ENCODE results near the gene PCGF1.

Gene PCGF1
- total RNA-seq, result 14.8 reads per million, percentile 40 among the genes with 10 or more reads in this experiment

DNA sequence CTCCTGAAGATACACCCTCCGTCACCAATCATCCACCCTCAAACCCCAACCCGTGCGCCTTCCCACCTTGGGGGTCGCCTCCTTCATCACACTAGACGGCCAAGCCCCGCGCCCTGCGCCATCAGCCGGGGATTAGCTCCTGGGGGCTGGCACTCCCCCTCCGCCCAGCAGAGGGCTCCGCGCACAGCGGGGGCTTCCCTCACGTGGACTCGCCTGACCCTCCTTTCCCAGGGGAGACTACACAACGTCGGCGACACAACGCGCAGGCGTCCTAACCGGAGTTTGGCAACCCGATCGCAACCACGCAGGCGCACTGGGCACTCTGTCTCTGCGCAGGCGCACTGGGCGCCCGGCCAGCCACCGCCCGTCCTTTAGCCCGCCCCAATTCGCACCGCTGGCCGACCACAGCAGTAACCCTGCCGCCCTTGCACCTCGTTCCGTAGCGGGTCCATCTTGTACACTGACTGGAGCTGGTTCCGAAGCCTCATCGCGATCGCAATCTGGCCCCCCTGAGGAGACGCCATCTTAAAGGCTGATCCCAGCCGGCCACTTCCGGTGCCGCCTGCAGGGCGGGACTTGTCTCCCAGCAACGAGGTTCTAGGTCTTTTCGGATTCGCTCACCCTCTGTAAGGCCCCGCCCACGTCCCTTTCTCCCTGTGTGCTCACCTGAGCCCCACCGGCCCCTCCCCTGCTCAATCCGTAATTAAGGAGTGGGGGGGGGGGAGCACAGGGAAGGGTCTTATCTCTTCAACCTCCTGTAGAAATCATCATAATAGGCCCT is at the start of gene PCGF1:
PCGF1 (minus strand) TSS at position 551 of the 781 bp plus-strand sequence; CDS start at position 524, 27 bp downstream.
- peak; percentile 96 for DNase-seq

GRCh38 chr2:74556831-74557370 is 49.4 kb upstream of the PCGF1 start:
- DNase-seq, result no peak

- DNase-seq, result no peak
Observed at GRCh38 chr2:74556159-74556558, 48.7 kb upstream of the PCGF1 start.

DNA sequence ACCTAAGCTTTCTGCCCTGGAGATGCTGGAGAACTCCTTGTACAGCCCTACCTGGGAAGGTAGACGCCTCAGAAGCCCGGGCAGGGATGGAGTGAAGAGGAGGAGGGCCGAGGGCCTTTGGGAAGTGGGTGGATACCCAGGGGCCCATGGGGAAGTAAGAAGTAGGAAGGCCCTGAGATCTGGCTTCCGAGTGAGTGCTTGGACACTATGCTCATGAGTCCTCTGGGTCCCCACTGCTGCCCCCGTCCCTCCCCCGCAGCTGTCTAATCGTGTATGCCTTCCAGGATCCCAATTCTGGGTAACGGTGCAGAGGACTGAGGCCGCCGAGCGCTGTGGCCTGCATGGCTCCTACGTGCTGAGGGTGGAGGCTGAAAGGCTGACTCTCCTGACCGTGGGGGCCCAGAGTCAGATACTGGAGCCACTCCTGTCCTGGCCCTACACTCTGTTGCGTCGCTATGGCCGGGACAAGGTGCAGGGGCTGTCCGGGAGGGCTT is 48.2 kb upstream of the PCGF1 start:
- DNase-seq, result no peak

DNA sequence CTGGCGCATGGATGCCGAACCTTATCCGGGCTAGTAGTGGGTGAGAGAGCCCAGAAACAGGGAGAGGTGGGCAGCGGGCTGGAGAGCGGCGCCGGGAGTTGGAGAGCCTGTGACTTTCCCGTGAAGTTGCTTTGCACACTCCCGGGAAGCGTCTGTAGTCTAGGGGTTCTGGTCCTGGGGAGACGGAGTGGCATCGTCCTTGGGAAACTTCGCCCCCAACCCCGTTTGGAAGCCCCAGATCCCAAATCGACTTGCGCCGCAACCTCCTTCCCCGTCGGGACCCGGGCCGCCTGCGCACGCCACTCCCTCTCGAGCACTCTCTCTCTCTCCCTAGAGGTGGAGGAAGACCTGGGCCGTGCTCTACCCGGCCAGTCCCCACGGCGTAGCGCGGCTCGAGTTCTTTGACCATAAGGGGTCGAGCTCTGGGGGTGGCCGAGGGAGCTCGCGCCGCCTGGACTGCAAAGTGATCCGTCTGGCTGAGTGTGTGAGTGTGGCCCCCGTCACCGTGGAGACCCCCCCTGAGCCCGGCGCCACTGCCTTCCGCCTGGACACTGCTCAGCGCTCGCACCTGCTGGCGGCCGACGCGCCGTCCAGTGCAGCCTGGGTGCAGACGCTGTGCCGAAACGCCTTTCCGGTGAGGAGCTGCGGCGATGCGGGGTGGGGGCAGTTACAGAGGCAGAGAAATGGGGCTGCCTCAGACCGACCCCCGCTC is 47.5 kb upstream of the PCGF1 start:
- peak; percentile 24 for DNase-seq

DNA sequence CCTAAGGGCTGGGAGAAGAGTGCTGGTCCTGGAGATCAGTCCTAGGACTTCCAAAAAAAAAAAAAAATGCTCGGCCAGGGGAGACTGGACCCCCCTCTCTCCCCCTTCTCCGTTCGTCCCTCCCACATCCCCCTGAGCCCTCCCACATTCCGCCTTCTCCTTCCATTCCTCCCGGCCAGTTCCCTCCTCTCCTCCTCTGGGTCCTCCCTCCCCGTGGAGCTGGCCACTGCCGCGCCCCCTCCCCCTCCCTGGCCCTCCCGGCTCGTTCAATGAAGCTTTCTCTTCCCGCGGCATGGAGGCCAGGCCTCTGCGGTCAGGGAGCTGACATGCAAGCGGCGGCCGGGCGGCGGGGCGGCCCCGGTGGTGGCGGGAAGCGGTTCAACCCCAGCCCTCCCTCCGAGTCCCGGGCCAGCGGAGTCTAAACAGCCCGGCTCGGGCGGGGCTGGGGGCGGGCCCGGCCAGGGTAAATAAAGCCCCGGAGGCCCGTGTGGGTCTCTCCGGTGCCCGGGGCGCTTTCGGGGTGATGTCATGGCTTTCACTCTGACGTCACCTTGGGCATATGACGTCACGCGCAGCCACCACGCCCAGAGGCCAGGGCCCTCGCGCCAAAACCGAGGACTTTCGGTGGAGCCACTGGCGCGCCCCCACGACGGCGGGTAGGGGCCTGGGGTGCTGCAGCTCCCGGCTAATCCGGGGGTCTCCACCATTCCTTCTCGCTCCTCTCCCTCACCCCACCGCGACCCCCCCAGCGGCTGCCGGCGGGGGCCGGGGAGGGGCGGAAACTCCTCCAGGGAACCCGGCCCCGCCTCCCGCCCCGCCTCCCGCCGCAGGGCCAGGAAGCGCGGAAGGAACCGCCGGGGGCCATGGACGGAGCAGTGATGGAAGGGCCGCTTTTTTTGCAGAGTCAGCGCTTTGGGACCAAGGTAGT is 46.7 kb upstream of the PCGF1 start, which contains the start of the genes DOK1 and LOXL3:
DOK1 (plus strand) TSS at position 829 of the 928 bp plus-strand sequence; CDS start at position 864, 35 bp downstream.
LOXL3 (minus strand) TSS at position 51 of the 928 bp plus-strand sequence. CDS start 1,308 bp downstream, outside the sequence.
- peak; percentile 69 for DNase-seq

DNA sequence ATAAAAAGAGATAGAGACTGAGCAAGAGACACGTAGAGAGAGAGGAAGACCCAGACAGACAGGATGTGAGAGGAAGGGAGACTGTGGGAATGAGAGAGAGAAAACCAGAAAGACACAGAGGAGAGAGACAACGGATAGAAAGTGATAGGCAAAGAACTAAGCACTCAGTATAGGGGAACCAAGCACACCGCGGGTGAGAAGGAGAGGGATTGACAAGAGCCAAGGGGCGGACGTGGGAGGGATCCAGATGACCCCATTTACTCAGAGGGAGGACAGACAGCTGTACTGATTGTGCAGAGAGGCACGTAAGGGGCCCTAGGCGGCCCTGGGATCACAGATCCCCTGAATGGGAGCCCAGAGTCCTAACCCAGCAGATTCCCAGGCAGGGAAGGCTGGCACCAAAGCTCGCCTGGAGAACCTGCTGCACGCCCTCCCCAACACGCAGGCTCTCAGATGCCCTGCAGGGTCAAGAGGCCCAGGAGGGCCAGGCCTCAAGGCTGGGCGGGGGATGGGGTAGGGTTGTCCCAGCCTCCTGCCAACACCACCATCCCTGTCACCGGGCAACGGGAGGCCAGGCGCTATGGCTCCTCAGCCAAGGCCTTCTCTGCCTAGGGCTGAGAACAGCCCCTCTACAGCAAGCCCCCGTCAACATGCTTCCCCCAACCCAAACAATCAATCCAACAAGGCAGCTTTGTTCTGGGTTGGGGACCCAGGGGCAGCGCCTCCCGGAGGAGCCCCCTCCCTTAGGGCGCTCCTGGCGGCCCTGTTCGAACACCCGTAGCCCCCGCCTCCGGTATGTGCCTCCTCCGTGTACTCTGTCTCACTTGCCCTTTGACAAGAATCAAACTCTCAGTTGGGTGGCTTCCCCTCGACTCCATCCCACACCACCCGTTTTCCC is 45.7 kb upstream of the PCGF1 start:
- DNase-seq, result no peak

DNA sequence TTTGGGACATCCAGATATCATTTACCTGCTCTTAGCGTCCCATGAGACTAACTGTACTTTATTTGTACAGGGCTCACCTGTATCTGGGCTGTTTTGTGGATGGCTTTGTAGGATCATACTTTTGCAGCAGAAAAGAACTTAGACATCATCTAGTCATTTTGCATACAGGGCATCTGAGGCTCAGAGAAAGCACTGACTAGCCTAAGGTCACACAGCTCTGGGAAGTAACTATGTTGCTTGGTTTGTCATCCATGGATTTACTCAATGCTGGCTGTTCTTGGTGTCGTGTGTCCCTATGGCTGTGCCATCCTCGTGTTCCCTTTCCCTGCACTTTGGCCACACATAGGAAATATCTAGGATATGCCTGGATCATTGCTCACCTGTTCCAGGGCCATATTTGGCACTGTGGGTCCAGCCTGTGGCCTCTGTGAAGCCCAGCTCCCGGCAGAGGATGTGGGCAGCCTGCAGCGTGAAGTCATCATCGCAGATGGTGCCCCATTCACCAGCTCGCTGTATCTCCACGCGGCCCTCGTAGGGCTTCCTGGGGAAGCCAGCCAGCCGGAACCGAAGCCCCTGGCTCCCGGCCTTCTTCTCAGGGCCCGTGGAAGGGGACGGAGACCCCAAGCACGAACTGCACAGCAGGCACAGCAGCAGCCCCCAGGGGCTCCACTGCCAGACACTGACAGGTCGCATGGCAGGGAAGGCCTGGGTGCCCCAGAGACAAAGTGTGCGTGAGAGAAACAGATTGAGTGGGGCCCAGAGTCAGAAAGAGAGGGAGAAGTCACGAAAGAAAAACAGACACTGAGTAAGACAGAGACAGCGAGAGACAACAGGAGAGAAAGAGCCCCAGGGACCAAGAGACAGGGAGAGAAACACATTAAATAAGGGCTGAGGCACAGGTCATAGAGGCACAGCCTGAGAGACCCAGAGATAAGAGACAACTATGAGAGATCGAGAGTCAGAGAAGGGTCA is 44.7 kb upstream of the PCGF1 start:
- DNase-seq, result no peak

- DNase-seq, result no peak
Observed at GRCh38 chr2:74551530-74551929, 44.0 kb upstream of the PCGF1 start.

- DNase-seq, result no peak
Observed at GRCh38 chr2:74550231-74550630, 42.7 kb upstream of the PCGF1 start.

DNA sequence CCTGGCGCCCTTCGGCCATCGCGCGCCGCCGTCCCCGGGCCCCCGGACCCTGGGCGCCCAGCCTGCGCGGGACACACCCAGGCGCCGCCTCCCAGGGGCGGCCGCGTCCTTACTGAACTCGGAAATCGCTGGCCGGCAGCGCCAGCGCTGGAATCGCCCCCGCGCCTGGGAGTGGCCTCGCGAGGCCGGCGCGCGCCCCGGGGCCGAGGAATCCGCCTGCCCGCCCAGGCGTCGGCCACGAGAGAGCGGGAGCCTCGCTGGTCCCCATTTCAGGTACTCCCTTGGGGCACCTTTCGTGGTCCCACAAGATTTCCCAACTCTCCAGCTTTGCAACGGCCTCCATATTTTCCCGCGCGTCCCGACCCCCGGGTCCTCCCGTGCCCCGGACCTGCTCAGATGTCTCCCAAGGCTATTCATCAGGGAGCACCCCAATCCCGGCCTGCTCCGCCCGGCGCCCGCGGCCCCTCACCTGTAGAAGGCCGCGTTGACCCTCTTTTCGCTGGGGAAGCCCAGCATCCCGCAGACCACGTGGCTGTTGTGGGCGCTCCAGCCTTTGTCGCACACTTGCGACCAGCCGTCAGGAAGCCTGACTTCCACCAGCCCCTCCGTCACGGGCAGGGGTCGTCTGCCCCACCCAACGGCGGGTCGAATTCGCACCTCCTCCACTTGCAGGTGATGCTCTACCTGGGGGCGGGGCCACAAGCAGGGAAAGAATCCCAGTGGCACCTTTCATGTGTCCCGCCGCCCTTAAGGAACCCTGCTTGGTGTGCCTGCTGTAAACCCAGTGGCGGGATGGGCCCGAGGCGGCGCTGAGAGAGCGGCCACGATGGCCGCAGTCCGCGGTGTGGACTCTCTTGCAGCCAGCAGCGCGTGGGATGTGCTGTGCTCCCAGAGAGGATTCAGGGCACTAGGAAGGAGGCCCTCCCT is 41.7 kb upstream of the PCGF1 start:
- no peak for DNase-seq

- DNase-seq, result no peak
Observed at GRCh38 chr2:74548285-74548899, 40.9 kb upstream of the PCGF1 start.

DNA sequence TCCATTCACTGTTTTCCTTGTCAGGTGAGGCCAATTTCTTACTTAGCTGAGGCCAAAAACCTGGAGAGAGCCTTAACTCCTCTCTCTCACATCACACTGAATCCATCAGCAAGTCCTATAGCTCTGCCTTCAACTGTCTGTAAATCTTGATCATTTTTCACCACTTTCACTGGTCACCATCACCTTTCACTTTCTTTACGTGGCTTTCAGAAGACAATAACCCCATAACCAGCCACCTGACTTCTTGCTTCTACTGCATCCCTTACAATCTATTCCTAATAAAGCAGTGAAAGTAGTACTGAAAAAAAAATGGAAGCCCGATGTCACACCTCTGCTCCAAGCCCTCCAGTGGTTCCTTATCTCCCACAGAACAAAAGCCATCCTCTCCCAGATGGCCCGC is 38.5 kb upstream of the PCGF1 start:
- DNase-seq, result no peak

DNA sequence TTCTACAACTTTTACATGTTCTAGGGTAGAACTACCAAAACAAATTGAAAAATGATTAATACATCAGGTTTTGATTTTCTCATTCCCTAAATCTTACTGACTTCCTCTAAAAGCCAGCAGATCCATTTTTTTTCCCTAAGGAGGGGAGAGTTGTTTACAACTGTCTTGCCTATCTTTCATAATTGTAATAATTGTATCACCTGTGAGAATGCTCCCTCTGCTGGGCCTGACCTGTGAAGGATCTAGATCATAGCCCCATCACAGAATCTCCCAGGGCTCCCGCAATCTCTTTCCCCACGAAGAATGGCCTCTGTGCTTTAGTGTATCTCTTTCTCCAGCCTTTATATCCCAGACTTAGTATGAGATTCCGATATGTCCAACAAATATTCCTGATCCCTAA is 37.1 kb upstream of the PCGF1 start:
- no peak for DNase-seq

DNA sequence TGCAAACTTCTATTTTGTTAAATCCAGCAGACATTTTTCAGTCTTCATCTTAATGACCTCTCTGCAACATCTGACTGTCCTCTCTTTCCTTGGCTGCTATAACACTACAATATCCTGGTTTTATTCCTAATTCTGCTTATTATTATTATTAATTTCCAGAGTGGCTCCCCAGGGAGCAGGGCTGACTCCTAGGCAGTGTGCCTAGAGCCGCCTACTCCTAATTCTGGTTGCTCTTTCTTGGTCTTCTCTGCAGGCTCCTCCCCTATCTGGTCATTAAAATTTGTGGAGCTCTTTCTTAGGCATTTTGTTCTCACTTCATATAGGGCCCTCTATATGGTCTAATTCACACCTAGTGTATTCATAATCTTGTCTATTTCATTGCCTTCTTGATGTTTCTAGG is 35.5 kb upstream of the PCGF1 start:
- DNase-seq, result no peak

DNA sequence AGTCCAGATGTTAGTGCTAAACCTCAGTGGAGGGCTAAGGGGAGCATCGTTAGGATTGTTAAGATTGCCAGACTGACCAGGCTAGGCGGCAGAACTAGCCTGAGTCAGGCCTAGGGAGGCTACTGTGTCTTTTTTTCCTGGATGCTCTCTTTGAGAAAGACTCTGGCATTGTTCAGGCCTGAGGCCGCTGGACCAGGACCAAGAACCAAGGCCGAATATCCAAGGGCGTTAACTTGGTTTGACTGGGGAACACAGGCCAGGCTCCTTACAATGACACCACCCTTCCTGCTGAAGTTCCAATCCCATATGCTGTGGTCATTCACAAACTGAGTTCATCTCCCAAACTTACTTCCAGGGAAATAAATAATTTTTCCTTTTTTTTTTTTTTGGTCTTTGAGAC is 32.8 kb upstream of the PCGF1 start:
- DNase-seq, result no peak

GRCh38 chr2:74538881-74539339 is 31.4 kb upstream of the PCGF1 start:
- DNase-seq, result no peak

DNA sequence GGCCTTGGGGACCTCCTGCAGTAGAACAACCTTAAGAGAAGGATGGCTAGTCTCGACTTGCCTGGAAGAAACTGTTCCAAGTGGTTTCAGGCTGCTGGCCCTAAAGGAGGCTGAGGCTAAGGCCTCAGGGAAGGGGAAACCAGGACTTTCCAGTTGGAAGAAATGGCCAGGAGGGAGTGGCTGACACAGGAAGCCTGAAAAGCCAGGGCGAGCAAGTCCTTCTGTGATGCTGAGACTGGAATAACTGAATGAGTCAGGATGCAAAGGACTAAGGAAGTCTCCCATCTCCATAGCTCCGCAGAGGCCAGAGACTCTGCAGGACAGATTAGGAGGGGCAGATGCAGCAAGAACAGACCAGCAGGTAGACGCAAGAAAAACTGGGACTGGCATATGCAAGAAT is 29.6 kb upstream of the PCGF1 start:
- DNase-seq, result no peak
